HEK293 (cell line): ENCODE measurements around the gene ANKRD39.

ENCODE experiments used
- CTCF ChIP-seq: fragments of 450-650 bp; formaldehyde crosslinking; IDR thresholded peaks from 2 replicates; pipeline ENCODE4 v1.5.1; 2016; ENCODE audit warnings: missing biosample characterization, missing genetic modification characterization
- GLI2 ChIP-seq: fragments of 450-650 bp; formaldehyde crosslinking; IDR thresholded peaks from 2 replicates; pipeline ENCODE4; 2017; ENCODE audit warnings: missing biosample characterization, missing genetic modification characterization, low read depth, borderline replicate concordance
- RBAK ChIP-seq: fragments of 450-650 bp; formaldehyde crosslinking; IDR thresholded peaks from 2 replicates; pipeline ENCODE4 v1.5.1; 2016; ENCODE audit warnings: missing biosample characterization, missing genetic modification characterization
- TCF7L2 ChIP-seq: IDR thresholded peaks from 2 replicates; pipeline ENCODE4 v1.6.1; 2011; ENCODE audit warnings: low read depth, mild to moderate bottlenecking, inconsistent platforms, low read length, moderate library complexity, borderline replicate concordance
- ZBTB17 ChIP-seq: fragments of 450-650 bp; formaldehyde crosslinking; IDR thresholded peaks from 2 replicates; pipeline ENCODE4 v1.5.1; 2016; ENCODE audit warnings: missing biosample characterization, missing genetic modification characterization
- ZBTB49 ChIP-seq: fragments of 450-650 bp; formaldehyde crosslinking; IDR thresholded peaks from 2 replicates; pipeline ENCODE4 v1.5.1; 2016; ENCODE audit warnings: missing biosample characterization, missing genetic modification characterization, low read depth
- ZNF138 ChIP-seq: fragments of 450-650 bp; formaldehyde crosslinking; IDR thresholded peaks from 2 replicates; pipeline ENCODE4 v1.5.1; 2016; ENCODE audit warnings: missing biosample characterization, missing genetic modification characterization, borderline replicate concordance
- ZNF148 ChIP-seq: fragments of 450-650 bp; formaldehyde crosslinking; IDR thresholded peaks from 2 replicates; pipeline ENCODE4 v1.5.0; 2017; ENCODE audit warnings: missing biosample characterization, missing genetic modification characterization, borderline replicate concordance
- ZNF19 ChIP-seq: fragments of 450-650 bp; formaldehyde crosslinking; IDR thresholded peaks from 2 replicates; pipeline ENCODE4; 2016; ENCODE audit warnings: missing biosample characterization, missing genetic modification characterization, low read depth
- ZNF362 ChIP-seq: fragments of 450-650 bp; formaldehyde crosslinking; IDR thresholded peaks from 2 replicates; pipeline ENCODE4 v1.5.1; 2016; ENCODE audit warnings: missing biosample characterization, missing genetic modification characterization
- ZNF398 ChIP-seq: fragments of 450-650 bp; formaldehyde crosslinking; IDR thresholded peaks from 2 replicates; pipeline ENCODE4 v1.5.1; 2017; ENCODE audit warnings: missing biosample characterization, missing genetic modification characterization
- ZNF501 ChIP-seq: fragments of 450-650 bp; formaldehyde crosslinking; IDR thresholded peaks from 2 replicates; pipeline ENCODE4 v1.5.1; 2016; ENCODE audit warnings: missing biosample characterization, missing genetic modification characterization
- ZNF558 ChIP-seq: fragments of 450-650 bp; formaldehyde crosslinking; IDR thresholded peaks from 2 replicates; pipeline ENCODE4 v1.5.1; 2016; ENCODE audit warnings: missing biosample characterization, missing genetic modification characterization
- ZSCAN18 ChIP-seq: fragments of 450-650 bp; formaldehyde crosslinking; IDR thresholded peaks from 2 replicates; pipeline ENCODE4 v1.5.1; 2016; ENCODE audit warnings: missing biosample characterization, missing genetic modification characterization

- TF ChIP-seq CTCF (tag by site-specific recombination): no peak
- no peak for TF ChIP-seq GLI2 (tag by site-specific recombination)
- no peak for TF ChIP-seq ZBTB17 (tag by site-specific recombination)
- no peak for TF ChIP-seq ZSCAN18 (tag by site-specific recombination)
- TF ChIP-seq ZNF558 (tag by site-specific recombination): no peak
- no peak for TF ChIP-seq ZNF398 (tag by site-specific recombination)
- TF ChIP-seq ZNF138 (tag by site-specific recombination): no peak
- no peak for TF ChIP-seq RBAK
- TF ChIP-seq ZNF19: no peak
- no peak for TF ChIP-seq ZNF362 (tag by site-specific recombination)
- no peak for TF ChIP-seq TCF7L2
- no peak for TF ChIP-seq ZNF148
- no peak for TF ChIP-seq ZNF501 (tag by site-specific recombination)
- no peak for TF ChIP-seq ZBTB49 (tag by site-specific recombination)
Observed at GRCh38 chr2:96874198-96874831, 16.5 kb upstream of the ANKRD39 start.
